ENCODE measurements around the gene SOX15.
A peak's percentile ranks its signal among the peaks of the same experiment; 100 is the strongest.

The SOX15 gene

DNA sequence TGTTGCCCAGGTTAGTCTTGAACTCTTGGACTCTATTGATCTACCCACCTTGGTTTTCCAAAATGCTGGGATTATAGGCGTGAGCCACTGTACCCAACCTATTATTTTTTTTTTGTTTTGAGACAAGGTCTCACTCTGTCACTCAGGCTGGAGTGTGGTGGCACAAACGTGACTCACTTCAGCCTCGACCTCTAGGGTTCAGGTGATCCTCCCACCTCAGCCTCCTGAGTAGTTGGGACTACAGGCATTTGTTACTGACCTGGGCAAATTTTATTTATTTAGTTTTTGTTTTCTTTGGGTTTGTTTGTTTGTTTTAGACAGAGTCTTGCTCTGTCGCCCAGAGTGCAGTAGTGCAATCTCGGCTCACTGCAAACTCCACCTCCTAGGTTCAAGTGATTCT is 33.8 kb upstream of the SOX15 start:
- H3K27ac Mint-ChIP-seq: no peak overlapping the region
- H3K4me3 Mint-ChIP-seq: no peak overlapping the region
- no peaks in the 10 kb centered on the region for H3K9me3 Mint-ChIP-seq
- peaks cover 13% of the 10 kb centered on the region for H3K36me3 Mint-ChIP-seq (ENCODE audit: low read depth)
- H3K27me3 Mint-ChIP-seq (ENCODE audit: low read depth): peaks cover 5% of the 10 kb centered on the region
- peaks cover 10% of the 10 kb centered on the region for H3K4me1 Mint-ChIP-seq
- TF ChIP-seq, protein P1, sequence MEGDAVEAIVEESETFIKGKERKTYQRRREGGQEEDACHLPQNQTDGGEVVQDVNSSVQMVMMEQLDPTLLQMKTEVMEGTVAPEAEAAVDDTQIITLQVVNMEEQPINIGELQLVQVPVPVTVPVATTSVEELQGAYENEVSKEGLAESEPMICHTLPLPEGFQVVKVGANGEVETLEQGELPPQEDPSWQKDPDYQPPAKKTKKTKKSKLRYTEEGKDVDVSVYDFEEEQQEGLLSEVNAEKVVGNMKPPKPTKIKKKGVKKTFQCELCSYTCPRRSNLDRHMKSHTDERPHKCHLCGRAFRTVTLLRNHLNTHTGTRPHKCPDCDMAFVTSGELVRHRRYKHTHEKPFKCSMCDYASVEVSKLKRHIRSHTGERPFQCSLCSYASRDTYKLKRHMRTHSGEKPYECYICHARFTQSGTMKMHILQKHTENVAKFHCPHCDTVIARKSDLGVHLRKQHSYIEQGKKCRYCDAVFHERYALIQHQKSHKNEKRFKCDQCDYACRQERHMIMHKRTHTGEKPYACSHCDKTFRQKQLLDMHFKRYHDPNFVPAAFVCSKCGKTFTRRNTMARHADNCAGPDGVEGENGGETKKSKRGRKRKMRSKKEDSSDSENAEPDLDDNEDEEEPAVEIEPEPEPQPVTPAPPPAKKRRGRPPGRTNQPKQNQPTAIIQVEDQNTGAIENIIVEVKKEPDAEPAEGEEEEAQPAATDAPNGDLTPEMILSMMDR (IDR thresholded peaks at IDR 0.05; ENCODE audit: unreplicated experiment in 3 of 3): no peak

DNA sequence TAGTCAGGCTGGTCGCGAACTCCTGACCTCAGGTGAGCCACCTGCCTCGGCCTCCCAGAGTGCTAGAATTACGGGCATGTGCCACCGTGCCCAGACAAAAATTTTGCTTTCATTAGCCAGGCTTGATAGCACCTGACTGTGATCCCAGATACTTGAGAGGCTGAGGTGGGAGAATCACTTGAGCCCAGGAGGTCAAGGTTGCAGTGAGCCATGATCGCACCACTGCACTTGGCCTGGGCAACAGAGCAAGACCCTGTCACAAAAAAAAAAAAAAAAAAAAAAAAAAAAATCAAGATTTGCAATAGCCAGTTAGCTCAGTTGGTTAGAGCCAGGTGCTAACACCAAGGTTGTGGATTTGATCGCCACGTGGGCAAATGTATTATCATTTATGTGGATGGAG is 30.9 kb upstream of the SOX15 start:
- H3K4me1 Mint-ChIP-seq: no peaks in the 10 kb centered on the region
- peaks cover 3% of the 10 kb centered on the region for H3K36me3 Mint-ChIP-seq (ENCODE audit: low read depth)
- H3K9me3 Mint-ChIP-seq: no peaks in the 10 kb centered on the region
- H3K27ac Mint-ChIP-seq: no peak overlapping the region
- H3K4me3 Mint-ChIP-seq: no peak overlapping the region
- H3K27me3 Mint-ChIP-seq (ENCODE audit: low read depth): peaks cover 5% of the 10 kb centered on the region
- TF ChIP-seq, protein P1 (IDR thresholded peaks at IDR 0.05; ENCODE audit: unreplicated experiment in 3 of 3): no peak

DNA sequence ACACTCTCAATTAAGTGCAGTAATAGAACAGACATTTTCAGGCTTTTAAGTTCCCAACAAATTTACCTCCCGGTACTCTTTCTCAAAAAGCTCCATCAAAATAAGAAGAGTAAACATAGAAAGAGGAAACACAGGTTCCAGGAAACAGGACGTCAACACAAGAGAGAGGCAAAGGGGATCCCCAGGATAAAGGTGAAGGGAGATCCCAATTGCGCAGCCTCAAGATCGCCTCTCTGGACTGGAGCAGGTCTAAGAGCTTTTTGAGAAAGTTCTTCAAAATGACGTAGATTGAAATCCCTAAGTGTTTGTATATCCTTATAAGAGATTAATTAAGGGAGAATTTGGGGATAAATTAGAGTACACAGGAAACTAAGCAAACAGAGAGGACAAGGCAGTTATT is 28.7 kb upstream of the SOX15 start:
- Mint-ChIP-seq H3K36me3 (ENCODE audit: low read depth) (no peaks in the 10 kb centered on the region), H3K4me3 (no peak overlapping the region), H3K9me3 (no peaks in the 10 kb centered on the region), H3K4me1 (peaks cover 5% of the 10 kb centered on the region), H3K27ac (peak overlapping the region in 1 of 3 experiments; percentile 2), H3K27me3 (ENCODE audit: low read depth) (peaks cover 5% of the 10 kb centered on the region)
- TF ChIP-seq, protein P1 (IDR thresholded peaks at IDR 0.05; ENCODE audit: unreplicated experiment in 3 of 3): no peak

DNA sequence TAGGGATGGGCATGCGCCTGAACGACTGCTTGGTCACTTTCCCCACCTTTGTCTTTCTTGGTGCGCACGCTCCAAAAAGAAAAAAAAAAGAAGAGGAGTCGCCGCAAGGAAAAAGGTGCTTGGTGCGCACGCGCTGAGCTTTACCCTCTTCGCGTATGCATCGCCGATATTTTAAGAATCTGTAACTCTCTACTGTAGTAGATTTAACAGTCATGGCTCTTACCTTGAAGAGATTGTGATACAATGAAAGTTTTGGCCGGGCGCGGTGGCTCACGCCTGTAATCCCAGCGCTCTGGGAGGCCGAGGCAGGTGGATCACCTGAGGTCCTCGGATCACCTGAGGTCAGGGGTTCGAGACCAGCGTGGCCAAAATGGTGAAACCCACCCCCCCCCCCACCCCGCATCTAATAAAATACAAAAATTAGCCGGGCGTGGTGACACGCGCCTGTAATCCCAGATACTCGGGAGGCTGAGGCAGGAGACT is 25.4 kb upstream of the SOX15 start:
- no peaks in the 10 kb centered on the region for H3K27me3 Mint-ChIP-seq (ENCODE audit: low read depth)
- TF ChIP-seq, protein P1 (IDR thresholded peaks at IDR 0.05; ENCODE audit: unreplicated experiment in 3 of 3): no peak
- H3K4me1 Mint-ChIP-seq: peaks cover 37% of the 10 kb centered on the region
- no peaks in the 10 kb centered on the region for H3K9me3 Mint-ChIP-seq
- H3K27ac Mint-ChIP-seq: peak overlapping the region; percentile 33 to 91 (median 73)
- H3K4me3 Mint-ChIP-seq: peak overlapping the region; percentile 84 to 86 (median 86)
- peaks cover 20% of the 10 kb centered on the region for H3K36me3 Mint-ChIP-seq (ENCODE audit: low read depth)

DNA sequence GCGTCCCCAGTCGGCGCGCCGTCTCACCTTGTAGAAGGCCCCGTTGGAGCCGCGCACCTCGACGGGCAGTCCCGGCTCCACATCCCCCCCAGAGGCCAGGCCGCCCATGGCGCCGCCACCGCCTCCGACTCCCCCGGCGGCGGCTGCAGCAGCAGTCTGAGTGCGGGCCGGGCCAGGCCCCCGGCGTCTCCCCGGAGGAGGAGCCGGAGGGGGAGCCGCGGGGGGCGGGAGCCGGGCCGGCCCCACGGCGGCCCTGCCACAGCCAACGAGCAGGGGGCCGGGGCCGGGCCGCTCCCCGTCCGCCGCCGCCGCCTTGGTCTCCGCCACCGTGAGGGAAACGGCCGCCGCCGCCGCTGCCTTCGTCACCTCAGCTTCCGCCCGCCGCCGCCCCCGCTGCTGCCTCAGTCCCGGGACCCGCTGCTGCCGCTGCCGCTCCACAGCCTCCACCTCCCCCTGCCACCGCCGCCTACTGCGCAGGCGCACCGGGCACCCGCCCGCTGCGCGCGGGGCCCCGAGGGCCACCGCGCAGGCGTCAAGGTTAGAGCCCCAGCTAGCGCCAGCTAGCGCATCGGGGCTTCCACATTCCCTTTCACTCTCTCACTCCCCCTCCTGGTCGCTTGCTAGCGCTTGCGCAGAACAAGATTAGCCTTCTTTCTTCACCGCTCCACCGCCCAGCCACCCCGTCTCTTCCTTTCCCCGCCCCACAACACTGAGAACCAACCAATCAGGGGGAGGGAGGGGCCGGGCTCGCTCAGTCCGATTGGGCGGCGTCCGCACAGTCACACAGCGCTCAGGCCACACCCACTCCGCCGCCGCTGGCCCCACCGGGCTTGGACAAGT is 24.8 kb upstream of the SOX15 start, which contains the start of gene FXR2:
FXR2 (minus strand) TSS at position 473 of the 840 bp plus-strand sequence; CDS start at position 108, 365 bp downstream.
- peak within 1 kb of the TSS; percentile 91 to 94 (median 94) for H3K4me3 Mint-ChIP-seq
- H3K27ac Mint-ChIP-seq: peak within 1 kb of the TSS; percentile 88 to 92 (median 91)
- no peaks in the 10 kb centered on the region for H3K27me3 Mint-ChIP-seq (ENCODE audit: low read depth)
- peaks cover 38% of the 10 kb centered on the region for H3K4me1 Mint-ChIP-seq
- TF ChIP-seq, protein P1 (IDR thresholded peaks at IDR 0.05; ENCODE audit: unreplicated experiment in 3 of 3): peak; percentile 53 to 62 (median 55)
- peaks cover 20% of the 10 kb centered on the region for H3K36me3 Mint-ChIP-seq (ENCODE audit: low read depth)
- H3K9me3 Mint-ChIP-seq: no peaks in the 10 kb centered on the region
